Erythroblast (primary cell): Measurements from ENCODE around the gene HIRA.

ENCODE experiments used
- GATA1 ChIP-seq: IDR thresholded peaks from 2 replicates; pipeline ENCODE4 v1.6.1; 2011; ENCODE audit warnings: low read depth, mild to moderate bottlenecking, control low read depth, low read length, moderate library complexity
- POLR2A ChIP-seq: IDR thresholded peaks from 2 replicates; pipeline ENCODE4 v1.6.1; 2011; ENCODE audit warnings: mild to moderate bottlenecking, low read length

DNA sequence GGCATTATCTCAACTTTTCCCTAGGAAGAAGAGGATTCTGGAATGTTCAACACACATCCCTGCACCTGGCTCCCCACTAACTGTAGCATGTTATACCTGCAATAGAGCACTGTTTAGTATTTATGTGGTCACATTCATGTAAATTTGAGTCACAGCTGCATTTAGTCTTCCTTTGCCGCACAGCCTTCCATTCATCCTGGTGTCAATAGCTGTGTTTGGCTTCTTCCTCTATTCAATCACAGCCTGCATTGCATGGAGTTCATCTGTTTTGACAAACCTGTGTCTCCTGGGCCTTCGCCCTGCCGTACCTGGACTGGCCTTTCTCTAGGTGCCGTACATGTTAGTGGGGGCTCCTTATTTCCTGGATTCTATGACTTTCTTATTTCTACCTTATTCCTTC lies 20.0 kb upstream of the HIRA start:
- TF ChIP-seq POLR2A, result no peak
- TF ChIP-seq GATA1, result no peak
